ENCODE measurements around the gene IER5L. TPM values are rescaled to one million over a fixed set of nuclear protein-coding genes. Genes with fewer than 3 reads are reported as not detected.

IER5L gene
- polyA plus RNA-seq, 1 of the 3 experiments (the other 2 are of a cell fraction): 16.2 TPM

DNA sequence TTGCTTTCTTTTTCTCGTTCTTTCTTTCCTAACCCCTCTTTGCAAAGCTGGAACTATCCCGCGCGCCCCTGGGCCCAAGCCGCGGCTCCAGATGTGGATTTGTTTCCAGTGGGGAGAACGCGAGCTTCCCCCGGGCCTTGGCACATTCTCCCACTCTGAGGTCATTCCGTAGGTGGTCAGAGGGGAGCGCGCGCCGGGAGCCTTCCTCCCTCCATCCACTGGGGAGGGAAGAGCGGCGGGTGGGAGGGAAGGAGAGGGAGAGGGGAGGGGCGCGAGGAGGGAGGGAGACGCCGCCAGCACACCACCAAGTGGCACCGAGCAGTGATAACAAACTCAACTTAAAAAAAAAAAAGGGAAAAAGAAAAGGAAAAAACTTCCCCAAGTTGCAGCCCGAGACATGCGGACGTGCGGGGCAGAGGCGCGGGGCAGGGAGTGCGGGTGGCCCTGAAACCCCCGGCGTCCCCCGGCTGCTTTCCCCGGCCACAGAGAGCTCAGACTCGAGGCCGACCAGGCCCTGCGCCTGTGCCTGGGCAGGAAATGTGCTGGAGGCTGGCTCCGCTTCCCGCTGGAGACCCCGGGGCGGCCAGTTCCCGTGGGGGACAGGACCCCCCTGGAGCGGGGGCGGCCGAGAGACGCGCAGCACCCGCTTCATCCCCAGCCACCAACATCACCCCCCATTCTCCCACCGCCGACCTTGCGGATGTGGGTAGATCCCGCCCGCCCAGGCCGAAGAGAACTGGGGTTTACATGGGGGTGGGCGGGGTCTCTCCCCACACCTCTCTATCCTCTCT is 3.1 kb downstream of the IER5L start (continued):
- TF ChIP-seq RFX5 (IDR thresholded peaks at IDR 0.05; ENCODE audit: low read length) (no peak), YY1 (IDR thresholded peaks at IDR 0.05; ENCODE audit: low read depth) (0 out of 2 replicates have a peak, but pooled peaks have one; percentile 19), TAF1 (IDR thresholded peaks at IDR 0.05; ENCODE audit: borderline replicate concordance, low read depth, low read length) (peak; percentile 56; the same call in 1 of the 2 replicates)

DNA sequence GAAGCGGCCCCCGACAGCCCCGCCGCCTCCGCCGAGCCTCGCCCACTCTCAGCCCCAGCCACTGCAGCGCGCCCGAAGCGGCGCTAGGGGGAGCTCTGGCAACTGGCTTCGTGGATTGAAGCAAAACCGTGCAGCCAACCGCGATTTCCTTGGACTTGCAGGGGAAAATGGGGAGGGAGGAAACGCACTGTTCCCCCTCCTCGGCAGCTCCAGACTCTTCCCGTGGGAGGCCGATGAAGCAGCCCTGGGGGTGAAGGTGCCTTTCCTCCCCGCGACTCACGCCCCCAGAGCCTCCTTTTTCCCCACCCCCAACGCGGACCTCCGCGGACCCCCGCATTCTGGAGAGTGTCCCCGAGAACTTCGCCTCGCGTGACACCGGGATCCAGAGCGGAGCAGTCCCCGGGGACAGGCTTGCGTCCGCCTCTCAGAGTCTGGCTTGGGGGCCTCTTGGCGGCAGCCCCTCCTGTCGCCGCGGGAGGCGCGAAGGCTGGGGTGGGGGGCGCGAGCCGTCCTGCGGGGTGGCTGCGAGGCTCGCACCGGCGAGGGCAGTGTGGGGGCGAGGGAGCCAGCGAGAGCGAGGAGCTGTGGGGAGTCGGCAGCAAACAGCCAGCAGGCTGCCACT is 3.8 kb downstream of the IER5L start:
- H3K4me2 ChIP-seq: peak overlapping the region; percentile 91
- peak; percentile 94 for DNase-seq
- POLR2A ChIA-PET: interaction anchor here (0.6 to 2.4 kb wide), 16 partner anchors 9 to 437 kb away, joined by 3 to 21 read pairs (median 5); no protein-coding TSS in a partner anchor
- TF ChIP-seq, protein P1, sequence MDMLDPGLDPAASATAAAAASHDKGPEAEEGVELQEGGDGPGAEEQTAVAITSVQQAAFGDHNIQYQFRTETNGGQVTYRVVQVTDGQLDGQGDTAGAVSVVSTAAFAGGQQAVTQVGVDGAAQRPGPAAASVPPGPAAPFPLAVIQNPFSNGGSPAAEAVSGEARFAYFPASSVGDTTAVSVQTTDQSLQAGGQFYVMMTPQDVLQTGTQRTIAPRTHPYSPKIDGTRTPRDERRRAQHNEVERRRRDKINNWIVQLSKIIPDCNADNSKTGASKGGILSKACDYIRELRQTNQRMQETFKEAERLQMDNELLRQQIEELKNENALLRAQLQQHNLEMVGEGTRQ (IDR thresholded peaks at IDR 0.05; ENCODE audit: borderline replicate concordance, low read depth, low read length): no peak
- TF ChIP-seq GABPA (IDR thresholded peaks at IDR 0.05; ENCODE audit: low read depth) (no peak), TEAD4 (IDR thresholded peaks at IDR 0.05; ENCODE audit: borderline replicate concordance, insufficient read depth) (no peak), FOXM1 (IDR thresholded peaks at IDR 0.05; ENCODE audit: low read depth) (no peak), RXRA (IDR thresholded peaks at IDR 0.05; ENCODE audit: borderline replicate concordance, low read depth) (no peak; the same call in 1 of the 2 replicates), EZH2phosphoT487 (IDR thresholded peaks at IDR 0.05; ENCODE audit: borderline replicate concordance, low read depth) (no peak), SIN3A (IDR thresholded peaks at IDR 0.05; ENCODE audit: borderline replicate concordance, low read depth, low read length) (peak; percentile 83; the same call in 1 of the 2 replicates), SMC3 (IDR thresholded peaks at IDR 0.05; ENCODE audit: low read depth, low read length) (peak; percentile 90), RAD21 (IDR thresholded peaks at IDR 0.05; ENCODE audit: low read length) (peak; percentile 91), TAF1 (IDR thresholded peaks at IDR 0.05; ENCODE audit: borderline replicate concordance, low read depth, low read length) (peak; percentile 73; the same call in 1 of the 2 replicates), NFIC (IDR thresholded peaks at IDR 0.05; ENCODE audit: borderline replicate concordance) (no peak; the same call in 1 of the 2 replicates), ELF1 (IDR thresholded peaks at IDR 0.05) (no peak), TCF12 (IDR thresholded peaks at IDR 0.05) (peak; percentile 19; the same call in 1 of the 2 replicates), CHD2 (IDR thresholded peaks at IDR 0.05; ENCODE audit: low read length, partially characterized antibody) (peak; percentile 57), JUND (IDR thresholded peaks at IDR 0.05) (no peak), RCOR1 (IDR thresholded peaks at IDR 0.05; ENCODE audit: low read length) (0 out of 2 replicates have a peak, but pooled peaks have one; percentile 36)
- TF ChIP-seq, protein P2, sequence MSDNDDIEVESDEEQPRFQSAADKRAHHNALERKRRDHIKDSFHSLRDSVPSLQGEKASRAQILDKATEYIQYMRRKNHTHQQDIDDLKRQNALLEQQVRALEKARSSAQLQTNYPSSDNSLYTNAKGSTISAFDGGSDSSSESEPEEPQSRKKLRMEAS (IDR thresholded peaks at IDR 0.05; ENCODE audit: low read depth): peak; percentile 86
- TF ChIP-seq, protein P3, sequence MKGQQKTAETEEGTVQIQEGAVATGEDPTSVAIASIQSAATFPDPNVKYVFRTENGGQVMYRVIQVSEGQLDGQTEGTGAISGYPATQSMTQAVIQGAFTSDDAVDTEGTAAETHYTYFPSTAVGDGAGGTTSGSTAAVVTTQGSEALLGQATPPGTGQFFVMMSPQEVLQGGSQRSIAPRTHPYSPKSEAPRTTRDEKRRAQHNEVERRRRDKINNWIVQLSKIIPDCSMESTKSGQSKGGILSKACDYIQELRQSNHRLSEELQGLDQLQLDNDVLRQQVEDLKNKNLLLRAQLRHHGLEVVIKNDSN (IDR thresholded peaks at IDR 0.05; ENCODE audit: borderline replicate concordance, low read depth): no peak
- TF ChIP-seq, protein P4, sequence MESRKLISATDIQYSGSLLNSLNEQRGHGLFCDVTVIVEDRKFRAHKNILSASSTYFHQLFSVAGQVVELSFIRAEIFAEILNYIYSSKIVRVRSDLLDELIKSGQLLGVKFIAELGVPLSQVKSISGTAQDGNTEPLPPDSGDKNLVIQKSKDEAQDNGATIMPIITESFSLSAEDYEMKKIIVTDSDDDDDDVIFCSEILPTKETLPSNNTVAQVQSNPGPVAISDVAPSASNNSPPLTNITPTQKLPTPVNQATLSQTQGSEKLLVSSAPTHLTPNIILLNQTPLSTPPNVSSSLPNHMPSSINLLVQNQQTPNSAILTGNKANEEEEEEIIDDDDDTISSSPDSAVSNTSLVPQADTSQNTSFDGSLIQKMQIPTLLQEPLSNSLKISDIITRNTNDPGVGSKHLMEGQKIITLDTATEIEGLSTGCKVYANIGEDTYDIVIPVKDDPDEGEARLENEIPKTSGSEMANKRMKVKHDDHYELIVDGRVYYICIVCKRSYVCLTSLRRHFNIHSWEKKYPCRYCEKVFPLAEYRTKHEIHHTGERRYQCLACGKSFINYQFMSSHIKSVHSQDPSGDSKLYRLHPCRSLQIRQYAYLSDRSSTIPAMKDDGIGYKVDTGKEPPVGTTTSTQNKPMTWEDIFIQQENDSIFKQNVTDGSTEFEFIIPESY (IDR thresholded peaks at IDR 0.05; ENCODE audit: borderline replicate concordance, low read depth): no peak
- TF ChIP-seq, protein P5, sequence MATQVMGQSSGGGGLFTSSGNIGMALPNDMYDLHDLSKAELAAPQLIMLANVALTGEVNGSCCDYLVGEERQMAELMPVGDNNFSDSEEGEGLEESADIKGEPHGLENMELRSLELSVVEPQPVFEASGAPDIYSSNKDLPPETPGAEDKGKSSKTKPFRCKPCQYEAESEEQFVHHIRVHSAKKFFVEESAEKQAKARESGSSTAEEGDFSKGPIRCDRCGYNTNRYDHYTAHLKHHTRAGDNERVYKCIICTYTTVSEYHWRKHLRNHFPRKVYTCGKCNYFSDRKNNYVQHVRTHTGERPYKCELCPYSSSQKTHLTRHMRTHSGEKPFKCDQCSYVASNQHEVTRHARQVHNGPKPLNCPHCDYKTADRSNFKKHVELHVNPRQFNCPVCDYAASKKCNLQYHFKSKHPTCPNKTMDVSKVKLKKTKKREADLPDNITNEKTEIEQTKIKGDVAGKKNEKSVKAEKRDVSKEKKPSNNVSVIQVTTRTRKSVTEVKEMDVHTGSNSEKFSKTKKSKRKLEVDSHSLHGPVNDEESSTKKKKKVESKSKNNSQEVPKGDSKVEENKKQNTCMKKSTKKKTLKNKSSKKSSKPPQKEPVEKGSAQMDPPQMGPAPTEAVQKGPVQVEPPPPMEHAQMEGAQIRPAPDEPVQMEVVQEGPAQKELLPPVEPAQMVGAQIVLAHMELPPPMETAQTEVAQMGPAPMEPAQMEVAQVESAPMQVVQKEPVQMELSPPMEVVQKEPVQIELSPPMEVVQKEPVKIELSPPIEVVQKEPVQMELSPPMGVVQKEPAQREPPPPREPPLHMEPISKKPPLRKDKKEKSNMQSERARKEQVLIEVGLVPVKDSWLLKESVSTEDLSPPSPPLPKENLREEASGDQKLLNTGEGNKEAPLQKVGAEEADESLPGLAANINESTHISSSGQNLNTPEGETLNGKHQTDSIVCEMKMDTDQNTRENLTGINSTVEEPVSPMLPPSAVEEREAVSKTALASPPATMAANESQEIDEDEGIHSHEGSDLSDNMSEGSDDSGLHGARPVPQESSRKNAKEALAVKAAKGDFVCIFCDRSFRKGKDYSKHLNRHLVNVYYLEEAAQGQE (IDR thresholded peaks at IDR 0.05; ENCODE audit: low read depth, low read length): peak; percentile 26; the same call in 1 of the 2 replicates

More for the DNA sequence above, 3.8 kb downstream of the IER5L start:
- Histone ChIP-seq H3K9me3 (no peaks in the 10 kb centered on the region), H3K27ac (ENCODE audit: low read depth in 2 of 2, low read length in 1 of 2) (peak overlapping the region; percentile 96 to 97), H3K9me2 (no peaks in the 10 kb centered on the region), H3K4me1 (ENCODE audit: control insufficient read depth in 1 of 2, insufficient read depth in 2 of 2, low read depth in 1 of 2, low read length in 1 of 2) (peaks cover 14 to 19% of the 10 kb centered on the region in 2 experiments; a peak in 3 of 4 replicates), H3K9ac (peak overlapping the region; percentile 99), H3K79me2 (ENCODE audit: insufficient read depth) (peaks cover 37% of the 10 kb centered on the region), H3K4me3 (ENCODE audit: low read depth in 2 of 2, low read length in 1 of 2) (peak overlapping the region; percentile 90 to 98), H3F3A (replicated peaks; ENCODE audit: insufficient read depth) (peaks cover 32% of the 10 kb centered on the region), H4K20me1 (ENCODE audit: insufficient read depth) (peaks cover 19% of the 10 kb centered on the region), H3K36me3 (replicated peaks in 1 of 2; ENCODE audit: control insufficient read depth in 1 of 2, insufficient read depth in 2 of 2, low read length in 1 of 2) (peaks cover 0 to 10% of the 10 kb centered on the region in 2 experiments), H3K27me3 (ENCODE audit: insufficient read depth) (no peaks in the 10 kb centered on the region), H2AFZ (ENCODE audit: low read depth) (no peak overlapping the region; the same call in 1 of the 2 replicates)
- CTCF ChIA-PET: interaction anchor here (0.7 to 9.3 kb wide), 68 partner anchors 9 to 540 kb away, joined by 3 to 193 read pairs (median 4); partner anchors contain the start of genes ASB6, C9orf50 and NTMT1
- 0% methylated on average over 20 of the region's 55 CpGs for WGBS (ENCODE audit: low lambda C conversion rate)

Data from SK-N-SH (cell line).